GM21390 (cell line): Measurements from ENCODE around the gene PAN3.

Experiments
- ATAC-seq: cut with Tn5 transposase; IDR thresholded peaks from one replicate; pipeline ENCODE4 v1.9.1; 2021; ENCODE audit not compliant: unreplicated experiment

The PAN3 gene

GRCh38 chr13:28299916-28300315 is 161.6 kb downstream of the PAN3 start:
- ATAC-seq: no peak

DNA sequence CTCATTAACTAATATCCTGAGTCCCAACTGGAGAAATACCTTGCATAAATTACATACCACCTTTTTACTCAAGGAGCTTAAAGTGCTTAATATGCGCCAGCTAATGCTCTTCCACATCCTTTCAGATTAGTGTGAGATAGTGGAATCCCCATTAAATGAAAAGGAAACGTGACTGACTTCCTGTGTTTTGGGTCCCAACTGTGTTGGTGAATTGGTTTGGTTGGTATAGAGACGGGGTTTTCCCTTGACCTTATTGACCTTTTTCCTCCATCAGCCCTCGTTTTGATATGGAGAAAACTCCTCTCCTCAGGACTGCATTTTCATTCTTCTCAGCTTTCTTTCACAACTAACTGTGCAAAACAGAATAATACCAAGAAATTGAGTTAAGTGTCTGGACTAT is 163.5 kb downstream of the PAN3 start:
- no peak for ATAC-seq

- no peak for ATAC-seq
These were observed 168.0 kb downstream of the PAN3 start for GRCh38 chr13:28306325-28306724.

GRCh38 chr13:28313579-28313978 is 175.2 kb downstream of the PAN3 start:
- ATAC-seq: no peak

GRCh38 chr13:28314879-28315278 is 176.5 kb downstream of the PAN3 start:
- no peak for ATAC-seq

- no peak for ATAC-seq
These were observed 177.8 kb downstream of the PAN3 start for GRCh38 chr13:28316129-28316528.

- ATAC-seq: no peak
These were observed 178.5 kb downstream of the PAN3 start for GRCh38 chr13:28316836-28317235.

DNA sequence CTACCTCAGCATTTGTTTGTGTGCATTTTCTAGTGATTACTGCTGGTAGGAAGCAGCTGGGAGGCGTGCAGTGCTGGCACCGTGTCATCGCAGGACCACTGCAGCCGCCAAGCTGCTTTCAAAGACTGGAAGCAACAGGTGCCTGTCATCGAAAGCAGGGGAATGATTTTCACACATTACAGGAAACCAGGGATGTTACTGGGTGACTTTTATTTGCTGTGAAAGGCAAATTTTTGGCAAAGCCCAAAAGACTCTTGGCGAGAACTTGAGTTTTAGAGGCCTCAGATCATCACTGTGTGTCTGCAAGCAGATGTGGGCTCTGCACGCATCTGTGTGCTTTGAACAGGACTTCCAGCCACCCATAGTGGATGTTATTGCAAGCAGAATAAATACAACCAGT is 180.2 kb downstream of the PAN3 start:
- ATAC-seq: no peak

DNA sequence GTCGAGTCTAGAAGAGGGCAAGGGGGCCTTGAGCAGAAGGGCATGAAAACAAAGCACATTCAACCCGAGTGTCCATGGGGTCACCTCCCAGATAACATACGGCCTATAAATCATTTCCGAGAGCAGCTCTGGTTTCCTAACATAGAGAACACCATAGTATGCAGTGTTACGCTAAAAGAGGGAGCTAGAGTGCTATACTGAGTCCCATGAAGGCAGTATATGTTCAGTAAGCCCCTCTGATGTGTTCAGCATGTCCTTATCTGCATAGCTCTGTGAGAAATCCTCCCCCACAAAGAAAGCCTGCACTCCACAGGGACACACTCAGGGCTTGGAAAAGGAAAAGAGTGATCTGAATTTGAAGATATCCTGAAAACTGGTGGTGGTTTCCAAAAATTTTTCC is 181.2 kb downstream of the PAN3 start:
- ATAC-seq: no peak

DNA sequence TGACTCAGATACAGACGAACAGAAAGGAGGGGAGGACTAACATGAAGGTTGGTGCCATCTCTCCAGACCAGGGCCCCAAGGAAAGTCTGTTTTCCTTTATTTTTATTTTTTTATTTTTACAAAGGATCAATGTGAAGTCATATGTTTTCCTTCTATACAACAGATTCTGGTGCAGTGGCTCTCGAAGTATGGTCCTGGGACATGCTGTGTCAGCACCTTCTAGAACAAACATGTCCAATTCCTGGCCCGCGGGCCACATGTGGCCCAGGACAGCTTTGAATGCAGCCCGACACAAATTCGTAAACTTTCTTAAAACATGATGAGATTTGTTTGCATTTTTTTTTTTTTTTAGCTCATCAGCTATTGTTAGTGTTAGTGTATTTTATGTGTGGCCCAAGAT is 181.9 kb downstream of the PAN3 start:
- ATAC-seq: no peak

DNA sequence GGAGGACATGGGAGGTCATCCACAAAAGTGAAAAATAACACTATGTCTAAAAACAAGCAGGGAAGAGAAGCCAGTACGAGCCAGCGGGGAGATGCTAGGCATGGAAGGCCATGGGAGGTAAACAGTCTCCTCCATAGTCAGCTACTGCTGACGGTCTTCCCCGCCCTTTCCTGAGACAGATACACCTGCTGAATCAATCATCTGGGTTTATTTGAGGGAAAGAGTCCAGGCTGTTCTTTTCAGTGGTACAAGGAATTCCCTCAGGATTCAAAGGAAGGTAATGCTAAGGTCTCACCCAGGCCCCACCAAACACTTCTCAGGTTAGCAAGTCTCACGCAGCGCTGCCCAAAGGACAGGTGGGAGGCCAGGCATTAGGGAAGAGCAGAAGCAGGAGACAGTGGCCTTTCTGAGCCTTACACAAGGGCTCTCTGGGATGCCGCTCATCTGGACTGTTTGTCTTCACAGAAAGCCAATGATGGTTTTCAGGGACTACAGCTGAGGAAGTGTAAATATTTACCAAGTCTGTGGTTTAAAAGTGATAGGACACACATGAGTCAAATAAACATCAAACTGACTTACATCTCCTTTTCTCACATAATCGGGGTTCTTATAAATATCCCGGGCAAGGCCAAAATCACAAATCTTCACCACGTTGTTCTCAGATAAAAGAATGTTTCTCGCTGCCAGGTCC is 182.7 kb downstream of the PAN3 start:
- no peak for ATAC-seq

DNA sequence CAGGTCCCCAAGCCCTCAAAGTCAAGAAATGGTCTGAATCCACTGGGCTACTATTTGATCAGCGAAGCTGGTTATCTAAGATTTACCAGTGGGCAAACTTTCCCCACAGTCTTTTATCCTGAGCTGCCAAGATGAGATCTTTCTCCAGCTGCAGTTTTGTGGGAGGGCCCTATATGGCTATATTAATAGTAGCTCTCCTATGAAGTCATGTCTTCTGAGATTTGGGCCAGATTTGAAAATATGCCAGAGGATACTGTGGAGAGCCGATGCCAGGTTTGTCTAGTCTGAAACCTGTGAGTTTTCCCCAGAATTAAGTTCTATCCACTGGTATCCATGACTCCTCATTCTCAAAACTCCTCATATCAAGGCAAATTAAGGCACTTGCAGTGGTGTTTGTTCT is 183.4 kb downstream of the PAN3 start:
- no peak for ATAC-seq

DNA sequence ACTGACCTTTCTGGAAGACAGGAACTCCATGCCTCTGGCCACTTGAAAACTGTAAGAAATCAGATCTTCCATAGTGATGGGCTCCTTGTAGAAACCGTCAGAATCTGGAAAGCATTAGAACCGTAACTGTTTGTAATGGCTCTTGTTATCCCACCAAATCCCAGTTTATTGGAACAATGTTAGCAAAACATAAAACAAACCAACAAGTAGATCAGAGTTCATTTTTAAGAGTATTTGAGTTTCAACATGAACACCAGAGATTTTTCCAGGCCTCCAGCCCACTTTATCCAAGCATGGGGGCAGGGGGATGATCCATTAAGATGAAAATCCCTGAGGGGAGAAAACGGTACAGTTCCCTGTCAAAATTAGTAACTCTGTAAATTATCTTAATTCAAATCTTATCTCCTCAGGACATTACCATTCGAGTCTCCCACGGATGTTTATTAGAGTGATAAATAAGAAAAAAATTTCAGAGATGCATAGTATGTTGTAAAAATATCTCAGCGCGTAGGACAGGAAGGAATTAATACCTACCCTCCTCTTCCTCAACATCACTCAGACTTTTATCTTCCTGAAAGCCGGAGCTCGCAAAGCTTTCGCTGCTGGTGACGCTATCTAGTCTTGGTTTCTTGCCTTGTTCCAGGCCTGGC is 184.0 kb downstream of the PAN3 start:
- ATAC-seq: no peak

GRCh38 chr13:28324181-28324789 is 185.9 kb downstream of the PAN3 start:
- no peak for ATAC-seq

DNA sequence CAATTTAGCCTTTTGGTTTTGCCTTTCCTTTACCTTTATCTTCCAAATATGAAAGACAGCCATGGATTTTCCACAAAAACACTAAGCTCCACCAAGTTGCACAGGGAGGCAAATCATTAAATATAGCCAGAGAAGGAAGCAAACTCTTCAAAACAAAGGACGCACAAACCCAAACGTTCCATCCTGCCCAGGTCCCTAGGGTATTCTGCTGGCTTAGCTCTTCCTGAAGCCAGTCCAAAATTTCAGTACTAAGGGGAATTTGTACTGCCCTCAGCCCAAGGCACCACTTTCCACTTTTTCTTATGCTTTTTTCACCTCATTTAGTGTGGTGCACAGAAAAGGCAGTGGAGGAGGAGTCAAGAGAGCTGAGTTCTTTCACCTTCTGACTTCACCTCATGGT is 186.7 kb downstream of the PAN3 start:
- ATAC-seq: no peak

GRCh38 chr13:28326056-28326455 is 187.7 kb downstream of the PAN3 start:
- no peak for ATAC-seq

DNA sequence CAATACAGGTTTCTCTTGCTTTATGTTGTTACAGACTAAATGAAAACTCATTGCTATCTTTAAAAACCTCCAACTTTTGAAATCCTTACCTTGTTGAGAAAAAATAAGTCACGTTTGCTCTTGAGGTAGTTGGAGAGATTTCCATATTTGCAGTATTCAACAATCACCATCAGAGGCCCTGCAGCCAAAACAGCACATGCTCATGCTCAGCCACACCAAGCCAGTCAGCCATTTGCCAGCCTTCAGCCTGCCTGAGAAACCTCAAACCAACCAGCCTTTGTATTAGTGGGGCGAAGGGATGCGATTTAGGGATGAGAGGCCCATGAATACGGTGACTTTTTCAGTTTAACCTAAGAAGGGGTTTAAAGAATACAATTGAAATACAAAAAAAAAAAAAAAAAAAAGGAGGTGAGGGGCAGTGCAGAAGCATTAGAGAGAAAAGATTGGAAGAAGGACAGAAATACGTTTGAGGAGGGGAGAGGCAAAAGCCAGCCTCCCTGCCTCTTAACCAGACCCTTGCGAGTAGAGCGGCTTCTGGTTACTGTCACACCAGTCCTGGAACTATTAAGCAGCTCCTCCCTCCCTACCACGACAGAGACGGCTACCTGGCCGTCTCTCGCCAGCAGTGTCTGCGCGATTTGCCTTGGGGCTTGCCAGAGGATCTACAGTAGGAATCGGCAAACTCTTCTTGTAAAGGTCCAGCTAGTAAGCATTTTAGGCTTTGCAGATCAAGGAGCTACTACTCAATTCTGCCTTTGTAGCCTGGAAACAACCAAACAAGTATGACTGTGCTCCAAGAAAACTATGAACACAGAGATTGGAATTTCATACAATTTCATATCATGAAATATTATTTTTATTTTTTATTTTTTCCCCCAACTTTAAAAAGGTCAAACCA is 189.3 kb downstream of the PAN3 start:
- ATAC-seq: no peak

DNA sequence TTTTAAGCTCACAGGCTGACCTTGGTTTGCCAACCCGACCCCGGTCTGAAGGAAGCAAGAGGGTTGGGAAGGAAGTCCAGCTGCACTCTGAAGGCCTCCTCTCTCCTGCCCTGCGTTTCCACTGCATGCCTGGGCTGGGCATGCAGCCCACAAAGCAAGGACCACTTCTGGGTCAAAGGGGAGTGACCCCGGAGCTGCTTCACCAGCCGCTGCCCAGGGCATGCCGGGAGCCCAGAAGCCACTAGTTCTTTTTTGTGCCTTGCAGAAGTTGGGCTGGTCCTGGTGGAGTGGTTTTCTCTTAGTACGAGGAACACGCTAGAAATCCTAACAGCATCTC is 189.9 kb downstream of the PAN3 start:
- no peak for ATAC-seq

- no peak for ATAC-seq
These were observed 191.2 kb downstream of the PAN3 start for GRCh38 chr13:28329395-28330158.

- no peak for ATAC-seq
These were observed 195.0 kb downstream of the PAN3 start for GRCh38 chr13:28333204-28333881.
